CD4-positive, alpha-beta T cell treated with Interferon alpha-2 for 1 hour (primary cell): Measurements from ENCODE around the gene SFRP4.
"Not testable (repeated sequence)": the region's sequence is repeated elsewhere in the genome, so short reads cannot be mapped to it uniquely, and the experiment has no call there.

Experiments
- DNase-seq, 2 donors: peaks; one replicate each; pipeline ENCODE4 v3.0.0-alpha.2; 2020 to 2022

The SFRP4 gene

GRCh38 chr7:37916673-37917660 lies at the start of gene SFRP4:
Gene SFRP4, minus strand, starts transcription at chr7:37916817. Its CDS starts 280 bp downstream, at chr7:37916537.
- peak in 1 of 2 donors; percentile 8 for DNase-seq

DNA sequence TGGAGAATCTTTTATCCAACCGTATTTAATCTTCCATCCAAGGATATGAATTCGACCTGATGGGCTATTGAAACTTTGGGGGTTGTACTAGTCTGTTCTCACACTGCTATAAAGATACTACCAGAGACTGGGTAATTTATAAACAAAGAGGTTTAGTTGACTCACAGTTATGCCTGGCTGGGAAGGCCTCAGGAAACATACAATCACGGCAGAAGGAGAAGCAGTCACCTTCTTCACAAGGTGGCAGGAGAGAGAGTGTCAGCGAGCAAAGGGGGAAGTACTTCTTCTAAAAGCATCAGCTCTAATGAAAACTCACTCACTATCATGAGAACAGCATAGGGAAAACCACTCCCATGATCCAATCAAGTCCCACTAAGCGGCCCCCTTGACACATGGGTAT lies 47.6 kb upstream of the SFRP4 start:
- DNase-seq: no peak

- no peak for DNase-seq
These were observed 44.6 kb upstream of the SFRP4 start for GRCh38 chr7:37961251-37961650.

- no peak for DNase-seq
These were observed 43.9 kb upstream of the SFRP4 start for GRCh38 chr7:37960483-37960882.

GRCh38 chr7:37957221-37957970 lies 40.8 kb upstream of the SFRP4 start:
- no peak for DNase-seq

DNA sequence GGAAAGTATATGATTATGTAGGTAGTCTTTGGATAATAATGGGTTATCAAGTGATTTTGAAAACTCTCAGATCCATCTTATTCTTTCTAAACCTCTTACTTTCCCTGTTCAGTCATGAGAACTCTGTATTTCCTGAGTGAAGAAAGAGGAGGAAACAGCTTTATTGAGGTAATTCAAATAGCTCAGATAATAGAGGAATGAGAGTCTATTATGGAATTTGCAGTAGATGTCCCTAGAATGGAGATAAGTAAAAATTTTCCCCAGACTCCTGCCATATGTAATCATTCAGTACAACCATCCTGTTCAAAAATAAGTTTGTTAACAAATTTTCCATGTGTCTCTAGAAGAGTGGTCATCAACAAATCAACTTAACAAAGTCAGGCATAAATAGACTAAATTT lies 40.2 kb upstream of the SFRP4 start:
- DNase-seq: no peak

DNA sequence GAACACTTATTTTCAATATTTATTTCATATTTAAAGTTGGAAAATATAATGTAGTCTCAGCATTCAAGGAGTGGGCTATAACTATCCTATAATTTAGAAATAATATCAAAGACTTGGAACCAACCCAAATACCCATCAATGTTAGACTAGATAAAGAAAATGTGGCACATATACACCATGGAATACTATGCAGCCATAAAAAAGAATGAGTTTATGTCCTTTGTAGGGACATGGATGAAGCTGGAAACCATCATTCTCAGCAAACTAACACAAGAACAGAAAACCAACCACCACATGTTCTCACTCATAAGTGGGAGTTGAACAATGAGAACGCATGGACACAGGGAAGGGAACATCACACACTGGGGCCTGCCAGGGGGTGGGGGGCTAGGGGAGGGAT lies 37.6 kb upstream of the SFRP4 start:
- not testable (repeated sequence) for DNase-seq

- no peak for DNase-seq
These were observed 35.6 kb upstream of the SFRP4 start for GRCh38 chr7:37952240-37952639.

GRCh38 chr7:37947941-37948210 lies 31.3 kb upstream of the SFRP4 start:
- DNase-seq: no peak

GRCh38 chr7:37947138-37947940 lies 30.7 kb upstream of the SFRP4 start:
- no peak for DNase-seq

DNA sequence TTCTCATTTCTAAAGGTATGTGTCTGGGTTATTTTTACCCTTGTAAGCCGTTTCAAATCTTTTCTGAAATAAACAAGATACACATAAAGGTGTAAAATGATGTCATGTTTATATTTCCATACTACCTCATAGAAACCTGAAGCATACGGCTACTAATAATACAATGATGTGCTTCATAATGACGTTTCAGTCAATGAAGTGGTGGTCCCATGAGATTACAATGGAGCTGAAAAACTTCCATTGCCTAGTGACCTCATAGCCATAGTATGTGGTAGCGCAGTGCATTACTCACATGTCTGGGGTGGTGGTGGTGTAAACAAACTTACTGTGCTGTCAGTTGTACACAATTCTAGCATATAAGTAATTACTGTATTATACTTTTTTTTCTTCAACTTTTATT lies 28.7 kb upstream of the SFRP4 start:
- DNase-seq: no peak

DNA sequence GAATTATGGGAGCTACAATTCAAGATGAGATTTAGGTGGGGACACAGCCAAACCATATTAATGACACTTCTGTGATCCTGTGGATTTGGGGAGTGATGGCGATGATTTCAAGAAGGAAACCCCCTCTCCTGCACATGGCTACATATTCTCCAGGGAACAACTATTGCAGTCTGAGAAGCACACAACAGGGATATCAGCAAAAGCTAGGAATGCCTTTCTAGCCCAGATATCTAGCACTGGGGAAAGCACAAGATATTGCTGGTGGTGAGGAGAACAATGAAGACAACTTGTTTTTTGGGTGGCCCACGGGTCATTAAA lies 28.1 kb upstream of the SFRP4 start:
- DNase-seq: no peak

GRCh38 chr7:37943905-37944736 lies 27.5 kb upstream of the SFRP4 start:
- DNase-seq: no peak

GRCh38 chr7:37942934-37943610 lies 26.5 kb upstream of the SFRP4 start:
- DNase-seq: no peak

- DNase-seq: no peak
These were observed 16.5 kb upstream of the SFRP4 start for GRCh38 chr7:37933018-37933566.

- DNase-seq: no peak
These were observed 15.9 kb upstream of the SFRP4 start for GRCh38 chr7:37932543-37932942.

GRCh38 chr7:37930226-37930948 lies 13.8 kb upstream of the SFRP4 start:
- DNase-seq: no peak

DNA sequence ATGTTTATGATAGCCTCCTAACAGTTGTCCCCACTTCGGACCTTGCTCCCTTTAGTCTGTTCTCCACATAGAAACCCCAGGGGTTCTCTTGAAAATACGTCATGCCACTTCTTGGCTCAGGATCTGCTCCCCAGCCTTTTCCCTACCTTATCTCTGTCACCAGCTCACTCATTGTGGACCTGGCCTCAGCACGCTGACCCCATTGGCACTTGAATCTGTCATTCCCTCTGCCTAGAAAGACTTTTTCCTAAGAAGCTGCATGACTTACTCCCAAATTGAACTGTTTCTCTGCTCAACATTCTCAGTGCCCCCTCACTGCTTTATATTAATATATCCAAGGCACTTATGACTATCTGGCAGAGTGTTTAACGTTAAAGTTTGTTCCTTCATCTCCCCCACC lies 12.3 kb upstream of the SFRP4 start:
- no peak for DNase-seq

DNA sequence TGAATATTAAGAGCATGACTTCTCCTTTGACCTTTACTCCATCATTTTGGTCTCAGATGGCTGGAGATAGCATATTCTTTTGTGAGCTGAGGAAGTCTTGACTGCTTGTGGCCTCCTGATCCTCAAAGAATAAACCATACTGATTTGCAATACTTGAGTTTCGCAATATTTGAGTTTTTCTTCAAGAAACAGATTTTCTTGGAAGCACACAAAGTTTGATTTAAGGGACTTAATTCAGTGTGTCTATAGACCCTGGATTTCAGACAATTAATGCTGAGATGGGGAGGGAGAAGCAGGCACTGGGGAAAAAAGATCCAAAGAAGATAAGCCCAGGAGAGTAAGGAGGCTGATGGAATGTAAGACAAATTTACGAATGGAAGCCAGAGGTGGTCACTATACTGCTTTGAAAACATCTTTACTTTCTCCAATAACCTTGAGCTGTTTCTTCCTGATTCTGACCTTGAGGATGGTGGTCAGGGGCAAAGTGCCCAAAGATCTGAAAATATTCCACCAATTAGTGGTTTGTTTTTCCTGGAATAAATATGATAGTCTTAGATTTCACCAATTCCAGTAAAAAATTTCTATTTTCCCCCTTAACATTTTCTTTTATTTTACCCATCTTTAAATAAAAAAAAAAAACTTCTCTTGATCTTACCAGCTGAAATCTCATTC lies 11.3 kb upstream of the SFRP4 start:
- DNase-seq: no peak

DNA sequence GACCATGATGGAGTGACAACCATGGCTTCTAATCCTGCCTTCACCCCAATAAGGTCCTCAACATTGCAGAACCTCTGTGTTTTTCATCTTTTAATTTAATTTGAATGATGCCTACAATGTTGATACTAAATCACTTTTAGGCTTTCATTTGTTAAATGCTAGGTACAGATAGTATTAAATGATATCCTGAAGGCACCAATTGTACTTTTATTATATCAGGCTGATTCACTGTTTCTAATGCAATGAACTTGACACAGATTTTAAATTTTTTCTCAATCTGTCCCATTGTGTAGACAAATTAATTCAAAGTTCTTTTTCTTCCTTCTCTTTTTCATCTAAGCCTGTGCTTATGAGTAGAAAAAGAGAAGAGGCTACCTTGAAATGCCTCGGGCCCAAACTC lies 9.0 kb upstream of the SFRP4 start:
- DNase-seq: no peak
